Astrocyte (in vitro differentiated cells and primary cell): ENCODE data around the gene EAPP. TPM values are rescaled to one million over a fixed set of nuclear protein-coding genes. Genes with fewer than 3 reads are reported as not detected.

Experiments
- DNase-seq: peaks from one replicate; pipeline ENCODE4 v3.0.0-alpha.2; 2010; ENCODE audit warnings: low read depth
- FAIRE-seq: peaks from 2 replicates; lab custom pipeline; 2011; peaks lifted over from hg19 to GRCh38; lab: Jason Lieb, UNC
- H2AFZ ChIP-seq: 2 replicates; pipeline ENCODE4 v1.6.0; 2012; ENCODE audit warnings: low read depth, low read length, inconsistent platforms
- H3K27ac ChIP-seq: 2 replicates; pipeline ENCODE4 v1.5.1; 2011; ENCODE audit warnings: low read depth, low read length, inconsistent platforms
- H3K27me3 ChIP-seq: 2 replicates; pipeline ENCODE4 v1.6.0; 2011; ENCODE audit warnings: low read length, inconsistent platforms; ENCODE audit not compliant: insufficient read depth
- H3K36me3 ChIP-seq: 2 replicates; pipeline ENCODE4 v1.5.1; 2011; ENCODE audit warnings: low read length, inconsistent platforms; ENCODE audit not compliant: insufficient read depth
- H3K4me1 ChIP-seq: 2 replicates; pipeline ENCODE4 v1.5.1; 2011; ENCODE audit warnings: low read length, inconsistent platforms; ENCODE audit not compliant: insufficient read depth
- H3K4me2 ChIP-seq: 2 replicates; pipeline ENCODE4 v1.6.0; 2012; ENCODE audit warnings: low read length, inconsistent platforms
- H3K4me3 ChIP-seq: 2 replicates; pipeline ENCODE4 v1.5.1; 2011; ENCODE audit warnings: low read depth, mild to moderate bottlenecking, low read length, inconsistent platforms; ENCODE audit not compliant: insufficient read depth
- H3K79me2 ChIP-seq: 2 replicates; pipeline ENCODE4 v1.6.0; 2012; ENCODE audit warnings: mild to moderate bottlenecking, low read length, inconsistent platforms; ENCODE audit not compliant: insufficient read depth
- H3K9ac ChIP-seq: 2 replicates; pipeline ENCODE4 v1.6.0; 2012; ENCODE audit warnings: mild to moderate bottlenecking, low read length, inconsistent platforms
- H3K9me3 ChIP-seq: 2 replicates; pipeline ENCODE4 v1.5.1; 2012; ENCODE audit warnings: low read depth, mild to moderate bottlenecking, low read length, inconsistent platforms; ENCODE audit not compliant: insufficient read depth
- H4K20me1 ChIP-seq: 2 replicates; pipeline ENCODE4 v1.6.0; 2012; ENCODE audit warnings: low read length, inconsistent platforms; ENCODE audit not compliant: insufficient read depth
- H3K27ac Mint-ChIP-seq: one replicate; pipeline ENCODE4 v1.8.0; 2021; ENCODE audit warnings: mild to moderate bottlenecking, mixed read lengths; ENCODE audit not compliant: unreplicated experiment
- H3K27me3 Mint-ChIP-seq: one replicate; pipeline ENCODE4 v1.8.0; 2021; ENCODE audit warnings: low read depth, mixed read lengths; ENCODE audit not compliant: unreplicated experiment
- H3K36me3 Mint-ChIP-seq: one replicate; pipeline ENCODE4 v1.8.0; 2021; ENCODE audit warnings: low read depth, mixed read lengths; ENCODE audit not compliant: unreplicated experiment
- H3K4me1 Mint-ChIP-seq: one replicate; pipeline ENCODE4 v1.8.0; 2021; ENCODE audit warnings: low read depth, mixed read lengths; ENCODE audit not compliant: unreplicated experiment
- H3K4me3 Mint-ChIP-seq: one replicate; pipeline ENCODE4 v1.8.0; 2021; ENCODE audit warnings: mild to moderate bottlenecking, moderate library complexity, mixed read lengths; ENCODE audit not compliant: unreplicated experiment
- H3K9me3 Mint-ChIP-seq: one replicate; pipeline ENCODE4 v1.8.0; 2021; ENCODE audit warnings: mild to moderate bottlenecking, mixed read lengths; ENCODE audit not compliant: unreplicated experiment
- EZH2 ChIP-seq: IDR thresholded peaks from 2 replicates; pipeline ENCODE4 v1.6.1; 2012; ENCODE audit warnings: mild to moderate bottlenecking, low read length, inconsistent platforms; ENCODE audit not compliant: insufficient read depth
- total RNA-seq: library from RNA; stranded (reverse); gene quantifications from 2 replicates; pipeline ENCODE4 v1.2.1, GENCODE V29; 2021
- TF ChIP-seq, protein P1 (sequence below): IDR thresholded peaks from 2 replicates; pipeline ENCODE4 v1.5.1; 2011; ENCODE audit warnings: low read depth, mild to moderate bottlenecking, inconsistent platforms, low read length, moderate library complexity; ENCODE audit not compliant: insufficient read depth

Gene EAPP
- total RNA-seq, 1 donor from 2014 or later, result 47.9 TPM

DNA sequence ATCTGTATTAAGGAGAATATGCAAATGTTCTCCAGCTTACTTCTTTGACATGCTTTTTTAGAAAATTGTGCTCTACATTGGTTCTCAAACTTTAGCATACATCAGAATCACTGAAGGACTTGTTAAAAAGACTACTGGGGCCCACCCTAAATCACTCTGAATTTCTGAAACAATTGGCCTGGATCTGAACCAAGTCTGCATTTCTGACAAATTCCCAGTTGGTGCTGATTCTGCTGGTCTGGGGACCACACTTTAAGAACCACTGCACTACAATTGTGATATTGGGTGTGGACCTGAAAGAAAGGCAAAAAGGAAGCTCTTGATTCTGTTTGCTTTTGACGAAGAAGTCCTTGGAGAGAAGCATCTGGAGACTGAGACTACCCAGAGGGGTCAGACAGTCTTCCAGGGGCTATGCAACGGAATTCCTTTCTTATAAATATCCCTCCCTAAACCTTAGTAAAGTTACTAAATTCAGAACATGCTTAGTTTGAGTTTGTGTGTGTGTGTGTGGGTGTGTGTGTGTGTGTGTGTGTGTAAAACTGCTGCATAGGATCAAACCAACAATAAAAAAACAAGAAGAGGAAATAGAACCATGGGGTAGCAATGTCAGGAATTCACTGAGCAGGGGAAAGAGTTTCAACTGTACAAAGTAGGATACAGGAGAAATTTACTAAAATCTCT is 36.8 kb downstream of the EAPP start:
- Histone ChIP-seq H3K9me3 (no peaks in the 10 kb centered on the region), H4K20me1 (no peaks in the 10 kb centered on the region), H3K27me3 (no peaks in the 10 kb centered on the region), H3K9ac (peak overlapping the region; percentile 43), H3K27ac (peak overlapping the region; percentile 44), H3K4me2 (peak overlapping the region; percentile 47), H2AFZ (peak overlapping the region; percentile 2), H3K4me1 (peaks cover 21% of the 10 kb centered on the region), H3K36me3 (no peaks in the 10 kb centered on the region), H3K79me2 (no peaks in the 10 kb centered on the region), H3K4me3 (no peak overlapping the region)
- no peaks in the 10 kb centered on the region for H3K27me3 Mint-ChIP-seq
- H3K27ac Mint-ChIP-seq, result no peak overlapping the region
- FAIRE-seq (no peak), DNase-seq (peak; percentile 63)
- H3K4me1 Mint-ChIP-seq, result peaks cover 16% of the 10 kb centered on the region
- H3K36me3 Mint-ChIP-seq, result no peaks in the 10 kb centered on the region
- no peak overlapping the region for H3K4me3 Mint-ChIP-seq
- no peak for TF ChIP-seq EZH2
- TF ChIP-seq, protein P1, sequence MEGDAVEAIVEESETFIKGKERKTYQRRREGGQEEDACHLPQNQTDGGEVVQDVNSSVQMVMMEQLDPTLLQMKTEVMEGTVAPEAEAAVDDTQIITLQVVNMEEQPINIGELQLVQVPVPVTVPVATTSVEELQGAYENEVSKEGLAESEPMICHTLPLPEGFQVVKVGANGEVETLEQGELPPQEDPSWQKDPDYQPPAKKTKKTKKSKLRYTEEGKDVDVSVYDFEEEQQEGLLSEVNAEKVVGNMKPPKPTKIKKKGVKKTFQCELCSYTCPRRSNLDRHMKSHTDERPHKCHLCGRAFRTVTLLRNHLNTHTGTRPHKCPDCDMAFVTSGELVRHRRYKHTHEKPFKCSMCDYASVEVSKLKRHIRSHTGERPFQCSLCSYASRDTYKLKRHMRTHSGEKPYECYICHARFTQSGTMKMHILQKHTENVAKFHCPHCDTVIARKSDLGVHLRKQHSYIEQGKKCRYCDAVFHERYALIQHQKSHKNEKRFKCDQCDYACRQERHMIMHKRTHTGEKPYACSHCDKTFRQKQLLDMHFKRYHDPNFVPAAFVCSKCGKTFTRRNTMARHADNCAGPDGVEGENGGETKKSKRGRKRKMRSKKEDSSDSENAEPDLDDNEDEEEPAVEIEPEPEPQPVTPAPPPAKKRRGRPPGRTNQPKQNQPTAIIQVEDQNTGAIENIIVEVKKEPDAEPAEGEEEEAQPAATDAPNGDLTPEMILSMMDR, result no peak
- H3K9me3 Mint-ChIP-seq, result no peaks in the 10 kb centered on the region

DNA sequence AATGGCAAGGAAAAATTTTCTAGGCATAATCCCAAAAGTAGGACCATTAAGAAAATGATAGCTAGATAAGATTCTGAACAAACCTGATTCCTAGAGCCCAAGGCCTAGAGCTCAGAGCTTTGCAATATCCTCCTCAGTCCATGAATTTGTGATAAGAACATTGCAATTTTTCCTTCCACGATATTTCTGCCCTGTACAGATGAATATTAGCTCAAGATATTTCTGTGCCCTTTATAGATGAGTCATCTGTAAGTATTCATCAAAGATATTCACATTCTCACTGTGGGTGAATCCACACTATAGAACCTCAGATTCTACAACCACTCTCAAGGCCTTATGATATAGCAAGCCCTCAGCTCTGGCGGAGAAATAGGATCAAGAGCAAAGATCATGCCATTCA is 37.5 kb downstream of the EAPP start:
- Histone ChIP-seq H3K36me3 (no peaks in the 10 kb centered on the region), H3K4me2 (peak overlapping the region; percentile 47), H3K9me3 (no peaks in the 10 kb centered on the region), H3K27me3 (no peaks in the 10 kb centered on the region), H3K9ac (no peak overlapping the region), H3K4me3 (no peak overlapping the region), H3K4me1 (peaks cover 28% of the 10 kb centered on the region), H4K20me1 (no peaks in the 10 kb centered on the region), H3K79me2 (no peaks in the 10 kb centered on the region), H3K27ac (peak overlapping the region; percentile 44), H2AFZ (no peak overlapping the region)
- Mint-ChIP-seq H3K4me1 (peaks cover 23% of the 10 kb centered on the region), H3K4me3 (no peak overlapping the region), H3K27me3 (no peaks in the 10 kb centered on the region), H3K36me3 (no peaks in the 10 kb centered on the region), H3K27ac (peak overlapping the region; percentile 43), H3K9me3 (no peaks in the 10 kb centered on the region)
- TF ChIP-seq EZH2, result no peak
- TF ChIP-seq, protein P1, result no peak
- FAIRE-seq (no peak), DNase-seq (peak; percentile 36)

DNA sequence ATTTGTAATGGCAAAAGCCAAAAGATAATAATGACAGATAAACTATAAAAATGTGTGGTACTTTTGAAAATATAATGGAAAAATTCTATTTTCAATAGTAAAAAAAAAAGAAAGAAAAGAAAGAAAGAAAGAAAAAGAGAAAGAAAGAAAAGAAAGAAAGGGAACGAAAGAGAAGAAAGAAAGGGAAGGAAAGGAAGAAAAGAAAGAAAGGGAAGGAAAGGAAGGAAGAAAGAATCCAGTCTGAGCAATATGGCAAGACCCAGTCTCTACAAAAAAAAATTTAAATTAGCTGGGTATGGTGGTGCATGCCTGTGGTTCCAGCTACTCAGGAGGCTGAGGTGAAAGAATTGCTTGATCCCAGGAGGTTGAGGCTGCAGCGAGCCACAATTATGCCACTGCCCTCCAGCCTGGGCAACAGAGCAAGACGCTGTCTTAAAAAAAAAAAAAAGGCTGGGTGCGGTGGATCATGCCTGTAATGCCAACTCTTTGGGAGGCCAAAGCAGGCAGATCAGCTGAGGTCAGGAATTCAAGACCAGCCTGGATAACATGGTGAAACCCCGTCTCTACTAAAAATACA is 38.4 kb downstream of the EAPP start:
- peaks cover 29% of the 10 kb centered on the region for H3K4me1 Mint-ChIP-seq
- no peaks in the 10 kb centered on the region for H3K27me3 Mint-ChIP-seq

More for the DNA sequence above, 38.4 kb downstream of the EAPP start:
- Histone ChIP-seq H4K20me1 (no peaks in the 10 kb centered on the region), H3K9me3 (no peaks in the 10 kb centered on the region), H3K4me2 (no peak overlapping the region), H3K79me2 (no peaks in the 10 kb centered on the region), H3K27me3 (no peaks in the 10 kb centered on the region), H2AFZ (no peak overlapping the region), H3K36me3 (no peaks in the 10 kb centered on the region), H3K4me3 (no peak overlapping the region), H3K4me1 (peaks cover 34% of the 10 kb centered on the region), H3K9ac (no peak overlapping the region), H3K27ac (no peak overlapping the region)
- Mint-ChIP-seq H3K27ac (no peak overlapping the region), H3K4me3 (no peak overlapping the region), H3K9me3 (no peaks in the 10 kb centered on the region), H3K36me3 (no peaks in the 10 kb centered on the region)
- FAIRE-seq (no peak), DNase-seq (peak; percentile 32)
- TF ChIP-seq, protein P1, result no peak
- no peak for TF ChIP-seq EZH2
